ENCODE measurements around the gene RUFY3.
"Not testable (repeated sequence)": the region's sequence is repeated elsewhere in the genome, so short reads cannot be mapped to it uniquely, and the experiment has no call there.

RUFY3 gene

DNA sequence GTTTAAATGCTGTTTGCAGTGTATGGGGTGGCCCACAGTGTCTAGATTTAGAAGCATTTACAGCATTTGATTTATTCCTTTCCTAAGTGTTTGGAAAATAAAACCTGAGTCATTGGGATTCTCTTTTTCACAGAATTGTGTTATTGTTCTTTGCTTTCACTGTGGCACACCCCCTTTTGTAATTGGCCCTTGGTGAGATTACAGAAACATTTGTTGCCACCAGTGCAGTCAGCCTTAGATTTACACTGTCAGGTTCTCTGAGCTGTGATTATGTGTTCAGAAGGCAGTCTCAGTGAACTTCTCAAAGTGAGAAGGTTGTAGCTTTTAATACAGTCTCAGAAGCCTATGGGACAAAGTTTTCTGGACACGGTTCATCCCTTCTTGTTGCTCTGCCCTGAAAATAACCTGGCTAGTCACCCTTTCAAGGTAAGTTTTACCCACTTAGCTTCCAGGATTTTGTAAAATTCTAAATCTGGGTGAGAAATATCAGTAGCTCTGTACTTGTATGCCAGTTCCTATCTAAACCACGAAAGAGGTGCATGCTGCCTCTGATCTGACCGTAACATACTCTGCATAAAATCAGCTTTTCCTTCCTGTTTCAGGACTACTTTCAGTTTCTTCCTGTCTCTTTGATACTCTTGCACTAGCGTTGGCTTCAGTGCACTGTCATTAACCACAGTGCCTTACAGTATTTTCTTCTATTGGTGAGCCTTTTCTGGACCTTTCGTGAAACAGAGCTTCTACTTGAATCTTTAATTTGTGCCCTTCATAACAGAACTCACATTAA, 12.6 kb downstream of the RUFY3 start:
- H3K27ac ChIP-seq: peak overlapping the region; percentile 58
- no peaks in the 10 kb centered on the region for H3K36me3 ChIP-seq (ENCODE audit: insufficient read depth)
- no peaks in the 10 kb centered on the region for H3K27me3 ChIP-seq (ENCODE audit: insufficient read depth, low read depth)
- H3K4me2 ChIP-seq: peak overlapping the region; percentile 95
- peak overlapping the region; percentile 79 for H3K4me3 ChIP-seq (IDR thresholded peaks at IDR 0.05; ENCODE audit: insufficient read depth, low read depth, low read length)
- H3K4me1 ChIP-seq (ENCODE audit: low read depth, poor library complexity, severe bottlenecking): peaks cover 81% of the 10 kb centered on the region
- TF ChIP-seq CTCF (conservative IDR thresholded peaks at IDR 0.05; ENCODE audit: low read depth, low read length): no peak
- no peaks in the 10 kb centered on the region for H4K20me1 ChIP-seq (ENCODE audit: insufficient read depth)
- peak overlapping the region; percentile 25; the same call in 1 of the 2 replicates for H3K9ac ChIP-seq
- no peak overlapping the region for H2AFZ ChIP-seq (ENCODE audit: low read depth)
- peaks cover 47% of the 10 kb centered on the region; the same call in 1 of the 2 replicates for H3K79me2 ChIP-seq (ENCODE audit: insufficient read depth, low read depth)

DNA sequence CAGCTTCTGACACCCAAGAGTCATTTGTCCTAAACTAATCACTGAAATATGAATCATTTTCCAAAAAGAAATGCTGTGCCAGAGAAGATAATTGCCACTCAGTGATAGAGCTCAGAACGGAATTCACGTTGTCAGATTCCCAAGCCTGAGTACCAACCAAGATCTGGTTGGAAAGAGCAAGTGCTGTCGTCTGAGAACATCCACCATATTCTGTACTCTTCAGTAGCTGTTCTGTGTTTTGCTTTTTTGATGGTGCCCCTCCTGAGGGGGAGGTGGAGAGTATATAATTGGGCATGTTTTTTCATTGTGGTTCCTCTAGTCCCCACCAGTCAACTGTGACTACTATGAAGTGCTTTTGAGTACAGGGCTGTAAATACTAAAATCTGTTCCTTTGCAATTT, 13.2 kb downstream of the RUFY3 start:
- no peak for TF ChIP-seq CTCF (conservative IDR thresholded peaks at IDR 0.05; ENCODE audit: low read depth, low read length)
- H3K4me3 ChIP-seq (IDR thresholded peaks at IDR 0.05; ENCODE audit: insufficient read depth, low read depth, low read length): peak overlapping the region; percentile 79
- H3K4me1 ChIP-seq (ENCODE audit: low read depth, poor library complexity, severe bottlenecking): peaks cover 86% of the 10 kb centered on the region
- peak overlapping the region; percentile 95 for H3K4me2 ChIP-seq
- peak overlapping the region; percentile 58 for H3K27ac ChIP-seq
- no peaks in the 10 kb centered on the region for H3K27me3 ChIP-seq (ENCODE audit: insufficient read depth, low read depth)
- no peaks in the 10 kb centered on the region for H3K36me3 ChIP-seq (ENCODE audit: insufficient read depth)
- peaks cover 45% of the 10 kb centered on the region; the same call in 1 of the 2 replicates for H3K79me2 ChIP-seq (ENCODE audit: insufficient read depth, low read depth)
- H3K9ac ChIP-seq: peak overlapping the region; percentile 25; the same call in 1 of the 2 replicates
- H2AFZ ChIP-seq (ENCODE audit: low read depth): no peak overlapping the region
- H4K20me1 ChIP-seq (ENCODE audit: insufficient read depth): no peaks in the 10 kb centered on the region

GRCh38 chr4:70735915-70736314, 14.2 kb downstream of the RUFY3 start:
- not testable (repeated sequence) for H3K9ac ChIP-seq; H4K20me1 ChIP-seq (ENCODE audit: insufficient read depth); H3K4me3 ChIP-seq (IDR thresholded peaks at IDR 0.05; ENCODE audit: insufficient read depth, low read depth, low read length); H3K36me3 ChIP-seq (ENCODE audit: insufficient read depth); H2AFZ ChIP-seq (ENCODE audit: low read depth); H3K27me3 ChIP-seq (ENCODE audit: insufficient read depth, low read depth); H3K27ac ChIP-seq
- TF ChIP-seq CTCF (conservative IDR thresholded peaks at IDR 0.05; ENCODE audit: low read depth, low read length): peak; percentile 48
- Histone ChIP-seq H3K4me2 (peak overlapping the region; percentile 95), H3K79me2 (ENCODE audit: insufficient read depth, low read depth) (peaks cover 45% of the 10 kb centered on the region; the same call in 1 of the 2 replicates), H3K4me1 (ENCODE audit: low read depth, poor library complexity, severe bottlenecking) (peaks cover 81% of the 10 kb centered on the region)

GRCh38 chr4:70737006-70737405, 15.2 kb downstream of the RUFY3 start:
- H4K20me1 ChIP-seq (ENCODE audit: insufficient read depth): no peaks in the 10 kb centered on the region; the same call in 1 of the 2 replicates
- no peak overlapping the region for H3K4me3 ChIP-seq (IDR thresholded peaks at IDR 0.05; ENCODE audit: insufficient read depth, low read depth, low read length)
- peaks cover 70% of the 10 kb centered on the region for H3K4me1 ChIP-seq (ENCODE audit: low read depth, poor library complexity, severe bottlenecking)
- no peaks in the 10 kb centered on the region for H3K27me3 ChIP-seq (ENCODE audit: insufficient read depth, low read depth)
- H3K9ac ChIP-seq: no peak overlapping the region
- no peaks in the 10 kb centered on the region for H3K36me3 ChIP-seq (ENCODE audit: insufficient read depth)
- peaks cover 39% of the 10 kb centered on the region; the same call in 1 of the 2 replicates for H3K79me2 ChIP-seq (ENCODE audit: insufficient read depth, low read depth)
- TF ChIP-seq CTCF (conservative IDR thresholded peaks at IDR 0.05; ENCODE audit: low read depth, low read length): no peak
- peak overlapping the region; percentile 12; the same call in 1 of the 2 replicates for H3K27ac ChIP-seq
- H3K4me2 ChIP-seq: peak overlapping the region; percentile 95
- no peak overlapping the region for H2AFZ ChIP-seq (ENCODE audit: low read depth)
